HEK293 (cell line): ENCODE measurements around the gene MRTFB.

Source experiments
- CTCF ChIA-PET: fragments of 350-600 bp; formaldehyde crosslinking; extraction: SDS; loops from one replicate; lab custom pipeline; 2021; ENCODE audit warnings: antibody characterized with exemption; lab: Yijun Ruan, JAX
- POLR2A ChIA-PET: fragments of 300-600 bp; formaldehyde crosslinking; extraction: SDS; loops from one replicate; lab custom pipeline; 2020; ENCODE audit warnings: antibody characterized with exemption, inconsistent platforms; lab: Yijun Ruan, JAX
- H3K27ac ChIP-seq: fragments of 200-500 bp; sonication (Bioruptor generic); 2 replicates; pipeline ENCODE4 v1.5.1; 2014; ENCODE audit warnings: low read depth, low read length, control low read depth, inconsistent platforms; ENCODE audit errors: extremely low read depth
- H3K36me3 ChIP-seq, 2 experiments: fragments of 200-500 bp in 1 of 2; sonication (Bioruptor generic) in 1 of 2; 1 replicate in 1 of 2; 2 replicates in 1 of 2; pipeline ENCODE4 v1.5.1; 2014 to 2017; ENCODE audit warnings: inconsistent platforms in 2 of 2, low read length in 2 of 2; ENCODE audit not compliant: control insufficient read depth in 2 of 2, insufficient read depth in 1 of 2
- H3K4me1 ChIP-seq: fragments of 200-500 bp; sonication (Bioruptor generic); 2 replicates; pipeline ENCODE4 v1.5.1; 2014; ENCODE audit warnings: mild to moderate bottlenecking, low read length, inconsistent platforms; ENCODE audit not compliant: control insufficient read depth, insufficient read depth
- H3K4me3 ChIP-seq: 2 replicates; pipeline ENCODE4 v1.5.1; 2011; ENCODE audit warnings: low read depth, mild to moderate bottlenecking, control low read depth, low read length, moderate library complexity
- H3K9me3 ChIP-seq: fragments of 200-500 bp; sonication (Bioruptor generic); 2 replicates; pipeline ENCODE4 v1.5.1; 2014; ENCODE audit warnings: low read depth, low read length, inconsistent platforms; ENCODE audit not compliant: control insufficient read depth, insufficient read depth
- ELK4 ChIP-seq: IDR thresholded peaks from 2 replicates; pipeline ENCODE4 v1.6.1; 2011; ENCODE audit warnings: mild to moderate bottlenecking, low read depth, low read length, borderline replicate concordance
- GLIS2 ChIP-seq: fragments of 450-650 bp; formaldehyde crosslinking; IDR thresholded peaks from 2 replicates; pipeline ENCODE4 v1.5.1; 2016; ENCODE audit warnings: missing biosample characterization, missing genetic modification characterization
- OVOL3 ChIP-seq: fragments of 450-650 bp; formaldehyde crosslinking; IDR thresholded peaks from 2 replicates; pipeline ENCODE4 v1.5.1; 2016; ENCODE audit warnings: missing biosample characterization, missing genetic modification characterization
- PBX3 ChIP-seq: sonication (generic); formaldehyde crosslinking; IDR thresholded peaks from 2 replicates; pipeline ENCODE4 v1.8.1; 2022; ENCODE audit warnings: mild to moderate bottlenecking, moderate library complexity, missing genetic modification reagents
- PRDM1 ChIP-seq: fragments of 450-650 bp; formaldehyde crosslinking; IDR thresholded peaks from 2 replicates; pipeline ENCODE4; 2016; ENCODE audit warnings: missing biosample characterization, missing genetic modification characterization
- RBAK ChIP-seq: fragments of 450-650 bp; formaldehyde crosslinking; IDR thresholded peaks from 2 replicates; pipeline ENCODE4 v1.5.1; 2016; ENCODE audit warnings: missing biosample characterization, missing genetic modification characterization
- SP2 ChIP-seq: fragments of 450-650 bp; formaldehyde crosslinking; IDR thresholded peaks from 2 replicates; pipeline ENCODE4 v1.5.1; 2016; ENCODE audit warnings: missing biosample characterization, missing genetic modification characterization
- SP3 ChIP-seq: fragments of 450-650 bp; formaldehyde crosslinking; IDR thresholded peaks from 2 replicates; pipeline ENCODE4 v1.5.1; 2016; ENCODE audit warnings: missing biosample characterization, missing genetic modification characterization
- WT1 ChIP-seq: fragments of 450-650 bp; formaldehyde crosslinking; IDR thresholded peaks from 2 replicates; pipeline ENCODE4 v1.5.1; 2016; ENCODE audit warnings: missing biosample characterization, missing genetic modification characterization
- YY1 ChIP-seq: fragments of 450-650 bp; formaldehyde crosslinking; IDR thresholded peaks from 2 replicates; pipeline ENCODE4 v1.5.1; 2018; ENCODE audit warnings: missing biosample characterization, missing genetic modification characterization
- ZNF169 ChIP-seq: fragments of 450-650 bp; formaldehyde crosslinking; IDR thresholded peaks from 2 replicates; pipeline ENCODE4 v1.5.1; 2016; ENCODE audit warnings: missing biosample characterization, missing genetic modification characterization
- ZNF26 ChIP-seq: fragments of 450-650 bp; formaldehyde crosslinking; IDR thresholded peaks from 2 replicates; pipeline ENCODE4 v1.5.1; 2016; ENCODE audit warnings: missing biosample characterization, missing genetic modification characterization
- ZNF280D ChIP-seq: fragments of 450-650 bp; formaldehyde crosslinking; IDR thresholded peaks from 2 replicates; pipeline ENCODE4 v1.5.1; 2016; ENCODE audit warnings: missing biosample characterization, missing genetic modification characterization
- ZNF302 ChIP-seq: fragments of 450-650 bp; formaldehyde crosslinking; IDR thresholded peaks from 2 replicates; pipeline ENCODE4 v1.5.1; 2016; ENCODE audit warnings: missing biosample characterization, missing genetic modification characterization, low read depth
- ZNF366 ChIP-seq: fragments of 450-650 bp; formaldehyde crosslinking; conservative IDR thresholded peaks from 2 replicates; pipeline ENCODE4 v1.5.1; 2016; ENCODE audit warnings: missing biosample characterization, missing genetic modification characterization
- ZNF391 ChIP-seq: fragments of 450-650 bp; formaldehyde crosslinking; IDR thresholded peaks from 2 replicates; pipeline ENCODE4 v1.5.1; 2016; ENCODE audit warnings: low read depth, missing biosample characterization, missing genetic modification characterization, borderline replicate concordance
- ZNF513 ChIP-seq: fragments of 450-650 bp; IDR thresholded peaks from 2 replicates; pipeline ENCODE4 v1.5.1; 2018; ENCODE audit warnings: missing biosample characterization, missing genetic modification characterization
- ZNF544 ChIP-seq: fragments of 450-650 bp; formaldehyde crosslinking; IDR thresholded peaks from 2 replicates; pipeline ENCODE4 v1.5.0; 2017; ENCODE audit warnings: missing biosample characterization, missing genetic modification characterization
- ZNF561 ChIP-seq: fragments of 450-650 bp; IDR thresholded peaks from 2 replicates; pipeline ENCODE4 v1.5.1; 2018; ENCODE audit warnings: missing biosample characterization, missing genetic modification characterization, borderline replicate concordance
- ZNF639 ChIP-seq: fragments of 450-650 bp; formaldehyde crosslinking; IDR thresholded peaks from 2 replicates; pipeline ENCODE4 v1.5.1; 2016; ENCODE audit warnings: missing biosample characterization, missing genetic modification characterization
- ZNF707 ChIP-seq: fragments of 450-650 bp; formaldehyde crosslinking; IDR thresholded peaks from 2 replicates; pipeline ENCODE4 v1.5.1; 2016; ENCODE audit warnings: missing biosample characterization, missing genetic modification characterization
- ZNF768 ChIP-seq: fragments of 450-650 bp; formaldehyde crosslinking; IDR thresholded peaks from 2 replicates; pipeline ENCODE4 v1.5.1; 2018; ENCODE audit warnings: missing biosample characterization, mild to moderate bottlenecking, missing genetic modification characterization
- ZNF776 ChIP-seq: fragments of 450-650 bp; formaldehyde crosslinking; IDR thresholded peaks from 2 replicates; pipeline ENCODE4 v1.5.0; 2017; ENCODE audit warnings: missing biosample characterization, missing genetic modification characterization, borderline replicate concordance
- ZNF792 ChIP-seq: fragments of 450-650 bp; formaldehyde crosslinking; IDR thresholded peaks from 2 replicates; pipeline ENCODE4 v1.5.1; 2016; ENCODE audit warnings: missing biosample characterization, missing genetic modification characterization
- ZSCAN4 ChIP-seq: fragments of 450-650 bp; formaldehyde crosslinking; IDR thresholded peaks from 2 replicates; pipeline ENCODE4 v1.5.1; 2017; ENCODE audit warnings: missing biosample characterization, missing genetic modification characterization
- ZXDB ChIP-seq: fragments of 450-650 bp; formaldehyde crosslinking; IDR thresholded peaks from 2 replicates; pipeline ENCODE4 v1.5.1; 2016; ENCODE audit warnings: missing biosample characterization, missing genetic modification characterization

Gene MRTFB

GRCh38 chr16:14092561-14092960 is 21.4 kb downstream of the MRTFB start (continued):
- TF ChIP-seq PBX3 (CRISPR knock-in tag) (no peak), GLIS2 (no peak), WT1 (tag by site-specific recombination) (no peak), ZNF776 (tag by site-specific recombination) (no peak), ELK4 (no peak), ZNF544 (tag by site-specific recombination) (no peak), ZNF561 (no peak), YY1 (tag by site-specific recombination) (no peak)

GRCh38 chr16:14095883-14096551 is 24.9 kb downstream of the MRTFB start:
- POLR2A ChIA-PET, result no interaction called here
- TF ChIP-seq ZXDB (tag by site-specific recombination) (peak; percentile 59; the same call in 1 of the 2 replicates), ZNF366 (peak; percentile 45; the same call in 1 of the 2 replicates), ZNF768 (tag by site-specific recombination) (no peak), OVOL3 (tag by site-specific recombination) (no peak), RBAK (tag by site-specific recombination) (peak; percentile 64; the same call in 1 of the 2 replicates), SP2 (tag by site-specific recombination) (no peak), ZNF26 (tag by site-specific recombination) (no peak), GLIS2 (no peak), ZNF391 (tag by site-specific recombination) (no peak), ZNF302 (tag by site-specific recombination) (no peak), ZNF280D (no peak), ZNF169 (tag by site-specific recombination) (no peak), ZNF639 (peak; percentile 78), ZNF707 (tag by site-specific recombination) (no peak), SP3 (no peak; the same call in 1 of the 2 replicates), PRDM1 (no peak), ZNF792 (no peak), ZSCAN4 (tag by site-specific recombination) (no peak), ZNF513 (no peak)

More at GRCh38 chr16:14095883-14096551, 24.9 kb downstream of the MRTFB start:
- Histone ChIP-seq H3K4me1 (peaks cover 25% of the 10 kb centered on the region), H3K9me3 (no peaks in the 10 kb centered on the region), H3K4me3 (no peak overlapping the region), H3K36me3 (no peaks in the 10 kb centered on the region), H3K27ac (no peak overlapping the region)
- CTCF ChIA-PET, result interaction anchor here (0.6 to 0.9 kb wide), 3 partner anchors 22 to 193 kb away, joined by 3 read pairs; no protein-coding TSS in a partner anchor
